ENCODE data around the gene PPP1R9B.

Gene PPP1R9B

DNA sequence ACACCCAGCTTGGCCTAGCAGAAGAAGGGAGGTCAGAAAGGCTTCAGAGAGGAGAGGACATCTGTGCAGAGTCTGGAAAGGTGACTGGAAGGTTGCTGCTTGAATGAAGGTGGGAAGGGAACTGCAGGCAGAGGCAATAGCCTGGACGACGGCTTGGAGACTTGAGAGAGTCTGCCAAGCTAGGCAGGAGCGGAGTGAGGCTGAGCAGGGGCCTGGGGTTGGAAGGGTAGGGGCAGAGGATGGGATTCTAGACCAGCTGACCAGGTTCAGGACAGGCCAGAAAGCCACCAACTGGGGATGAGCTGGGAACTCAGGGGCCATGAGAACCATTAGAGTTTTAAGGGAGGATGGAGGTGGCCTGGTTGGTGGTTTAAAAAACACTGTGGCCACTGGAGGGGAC lies 15.0 kb upstream of the PPP1R9B start:
- Histone ChIP-seq H3K27ac (ENCODE audit: low read depth in 2 of 2, low read length in 2 of 2) (peak overlapping the region in 1 of 2 donors; percentile 63), H3K36me3 (ENCODE audit: control insufficient read depth in 2 of 2, insufficient read depth in 2 of 2, low read length in 2 of 2) (no peaks in the 10 kb centered on the region), H3K9ac (ENCODE audit: low read depth in 1 of 2, low read length in 2 of 2) (no peak overlapping the region), H3K4me1 (ENCODE audit: control insufficient read depth in 2 of 2, insufficient read depth in 2 of 2, low read length in 2 of 2) (peaks cover 13 to 18% of the 10 kb centered on the region in 2 donors), H3K4me3 (ENCODE audit: low read length in 2 of 2) (peak overlapping the region in 1 of 2 donors; percentile 1), H3K27me3 (ENCODE audit: control insufficient read depth in 2 of 2, insufficient read depth in 2 of 2, low read length in 2 of 2) (no peaks in the 10 kb centered on the region), H3K9me3 (ENCODE audit: control insufficient read depth in 2 of 2, low read length in 2 of 2) (no peaks in the 10 kb centered on the region)

DNA sequence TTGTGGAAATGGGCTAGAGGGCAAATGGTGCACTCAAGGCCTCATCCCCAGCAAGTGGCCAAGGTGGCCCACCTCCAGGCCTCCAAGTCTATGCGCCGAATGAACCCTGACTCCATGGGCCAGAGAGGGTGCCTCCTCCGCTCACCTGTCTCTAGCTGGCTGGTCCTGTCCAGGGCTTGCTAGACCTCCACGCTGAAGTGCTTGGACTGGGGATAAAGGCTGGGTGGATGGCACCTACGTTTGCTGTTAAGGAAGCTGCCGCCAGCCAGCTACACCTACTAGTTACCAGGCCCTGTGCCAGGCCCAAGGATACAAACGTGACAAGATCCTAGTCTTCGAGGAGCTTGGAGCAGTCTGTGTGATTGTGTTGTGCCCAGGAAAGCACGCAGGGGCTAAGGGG lies 14.6 kb upstream of the PPP1R9B start:
- no peak overlapping the region for H3K4me3 ChIP-seq (ENCODE audit: low read length in 2 of 2)
- H3K9me3 ChIP-seq (ENCODE audit: control insufficient read depth in 2 of 2, low read length in 2 of 2), result no peaks in the 10 kb centered on the region
- H3K27me3 ChIP-seq (ENCODE audit: control insufficient read depth in 2 of 2, insufficient read depth in 2 of 2, low read length in 2 of 2), result no peaks in the 10 kb centered on the region
- no peak overlapping the region for H3K27ac ChIP-seq (ENCODE audit: low read depth in 2 of 2, low read length in 2 of 2)
- peaks cover 13 to 18% of the 10 kb centered on the region in 2 donors for H3K4me1 ChIP-seq (ENCODE audit: control insufficient read depth in 2 of 2, insufficient read depth in 2 of 2, low read length in 2 of 2)
- no peaks in the 10 kb centered on the region for H3K36me3 ChIP-seq (ENCODE audit: control insufficient read depth in 2 of 2, insufficient read depth in 2 of 2, low read length in 2 of 2)
- no peak overlapping the region for H3K9ac ChIP-seq (ENCODE audit: low read depth in 1 of 2, low read length in 2 of 2)

DNA sequence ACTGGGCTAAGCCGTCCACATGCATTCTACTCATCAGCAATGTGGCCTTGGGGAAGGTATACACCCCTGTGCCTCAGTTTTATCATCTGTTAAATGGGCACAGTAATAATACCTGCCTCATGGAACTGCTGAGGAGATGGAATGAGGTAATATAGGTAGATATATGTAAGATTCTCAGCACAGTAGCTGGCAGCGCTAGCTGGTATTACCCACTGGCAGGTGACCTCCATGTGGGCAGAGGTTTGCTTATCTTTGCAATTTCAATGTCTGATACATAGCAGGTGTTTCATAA lies 14.2 kb upstream of the PPP1R9B start:
- no peaks in the 10 kb centered on the region for H3K9me3 ChIP-seq (ENCODE audit: control insufficient read depth in 2 of 2, low read length in 2 of 2)
- no peak overlapping the region for H3K27ac ChIP-seq (ENCODE audit: low read depth in 2 of 2, low read length in 2 of 2)
- H3K36me3 ChIP-seq (ENCODE audit: control insufficient read depth in 2 of 2, insufficient read depth in 2 of 2, low read length in 2 of 2), result no peaks in the 10 kb centered on the region
- no peaks in the 10 kb centered on the region for H3K27me3 ChIP-seq (ENCODE audit: control insufficient read depth in 2 of 2, insufficient read depth in 2 of 2, low read length in 2 of 2)
- H3K4me3 ChIP-seq (ENCODE audit: low read length in 2 of 2), result no peak overlapping the region
- no peak overlapping the region for H3K9ac ChIP-seq (ENCODE audit: low read depth in 1 of 2, low read length in 2 of 2)
- H3K4me1 ChIP-seq (ENCODE audit: control insufficient read depth in 2 of 2, insufficient read depth in 2 of 2, low read length in 2 of 2), result peaks cover 13 to 18% of the 10 kb centered on the region in 2 donors

DNA sequence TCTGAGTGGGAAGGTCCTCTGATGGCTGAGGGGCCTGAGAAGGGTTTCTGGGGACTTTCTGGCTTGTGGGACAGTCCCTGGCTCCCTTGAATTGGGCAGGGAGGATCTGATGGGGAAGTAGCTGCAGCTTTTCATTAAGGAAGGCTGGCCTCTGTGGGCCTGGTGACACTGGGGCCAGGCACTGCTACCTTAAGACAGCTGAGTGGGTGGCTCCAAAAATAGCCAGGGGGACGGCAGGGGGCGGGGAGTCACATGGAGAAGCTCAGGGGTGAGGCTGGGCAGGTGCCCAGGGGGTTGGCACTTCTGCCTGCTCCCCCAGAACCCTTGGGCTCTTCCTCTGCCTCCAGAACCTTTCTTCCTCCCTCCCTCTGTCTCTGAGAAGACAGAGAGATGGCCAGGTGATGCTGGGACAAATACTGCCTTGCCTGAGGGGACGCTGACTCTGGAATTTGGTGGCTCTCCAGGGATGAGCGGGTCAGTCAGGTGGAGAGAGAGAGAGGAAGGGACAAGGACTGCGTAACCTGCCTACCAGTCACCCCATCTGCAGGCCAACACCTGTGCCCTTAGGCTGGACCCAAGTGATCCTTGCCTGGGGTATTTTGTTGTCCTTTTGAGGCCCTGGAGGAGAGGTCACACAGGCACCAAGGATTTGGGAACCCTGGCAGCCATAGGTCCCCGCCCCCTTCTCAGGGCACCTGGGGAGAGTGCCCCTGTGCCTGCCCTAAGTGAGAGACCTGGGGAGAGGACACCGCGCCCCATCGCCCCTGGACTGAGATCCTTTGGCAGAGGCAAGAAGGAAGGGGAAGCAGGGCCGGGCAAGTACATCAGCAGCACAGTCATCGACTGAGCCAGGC lies 13.6 kb upstream of the PPP1R9B start:
- Histone ChIP-seq H3K9me3 (ENCODE audit: control insufficient read depth in 2 of 2, low read length in 2 of 2) (no peaks in the 10 kb centered on the region), H3K27ac (ENCODE audit: low read depth in 2 of 2, low read length in 2 of 2) (no peak overlapping the region), H3K4me1 (ENCODE audit: control insufficient read depth in 2 of 2, insufficient read depth in 2 of 2, low read length in 2 of 2) (peaks cover 13 to 18% of the 10 kb centered on the region in 2 donors), H3K36me3 (ENCODE audit: control insufficient read depth in 2 of 2, insufficient read depth in 2 of 2, low read length in 2 of 2) (no peaks in the 10 kb centered on the region), H3K4me3 (ENCODE audit: low read length in 2 of 2) (no peak overlapping the region), H3K9ac (ENCODE audit: low read depth in 1 of 2, low read length in 2 of 2) (no peak overlapping the region), H3K27me3 (ENCODE audit: control insufficient read depth in 2 of 2, insufficient read depth in 2 of 2, low read length in 2 of 2) (no peaks in the 10 kb centered on the region)

DNA sequence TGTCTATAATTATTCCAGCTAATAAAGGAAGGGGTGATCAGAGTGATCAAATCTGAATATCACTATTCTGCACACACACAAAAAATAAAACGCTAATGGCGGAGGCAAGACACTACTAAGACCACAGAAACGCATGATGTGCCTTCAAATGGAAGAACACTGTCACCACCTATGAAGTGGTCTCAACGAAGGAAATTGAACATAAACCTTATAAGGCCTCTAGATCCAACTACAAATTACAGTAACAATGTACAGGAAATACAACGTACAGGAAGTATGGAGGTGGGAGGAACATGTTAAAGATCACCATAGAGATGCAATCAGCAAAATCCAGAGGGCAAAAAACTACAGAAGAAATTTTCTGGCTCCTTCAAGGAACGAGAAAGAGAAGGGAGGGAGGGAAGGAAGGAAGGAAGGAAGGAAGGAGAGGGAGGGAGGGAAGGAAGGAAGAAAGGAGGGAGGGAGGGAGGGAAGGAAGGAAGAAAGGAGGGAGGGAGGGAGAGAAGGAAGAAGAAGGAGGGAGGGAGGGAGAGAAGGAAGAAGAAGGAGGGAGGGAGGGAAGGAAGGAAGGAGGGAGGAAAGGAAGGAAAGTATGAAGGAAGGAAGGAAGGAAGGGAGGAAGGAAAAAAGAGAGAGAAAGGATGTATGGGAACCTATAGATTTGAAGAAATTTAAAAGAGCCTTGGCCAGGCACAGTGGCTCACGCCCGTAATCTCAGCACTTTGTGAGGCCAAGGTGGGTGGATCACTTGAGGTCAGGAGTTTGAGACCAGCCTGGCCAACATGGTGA lies 12.2 kb upstream of the PPP1R9B start:
- Histone ChIP-seq H3K4me3 (ENCODE audit: low read length in 2 of 2) (no peak overlapping the region), H3K4me1 (ENCODE audit: control insufficient read depth in 2 of 2, insufficient read depth in 2 of 2, low read length in 2 of 2) (peaks cover 13 to 15% of the 10 kb centered on the region in 2 donors), H3K27ac (ENCODE audit: low read depth in 2 of 2, low read length in 2 of 2) (no peak overlapping the region), H3K9ac (ENCODE audit: low read depth in 1 of 2, low read length in 2 of 2) (no peak overlapping the region), H3K9me3 (ENCODE audit: control insufficient read depth in 2 of 2, low read length in 2 of 2) (no peaks in the 10 kb centered on the region), H3K36me3 (ENCODE audit: control insufficient read depth in 2 of 2, insufficient read depth in 2 of 2, low read length in 2 of 2) (no peaks in the 10 kb centered on the region), H3K27me3 (ENCODE audit: control insufficient read depth in 2 of 2, insufficient read depth in 2 of 2, low read length in 2 of 2) (no peaks in the 10 kb centered on the region)

DNA sequence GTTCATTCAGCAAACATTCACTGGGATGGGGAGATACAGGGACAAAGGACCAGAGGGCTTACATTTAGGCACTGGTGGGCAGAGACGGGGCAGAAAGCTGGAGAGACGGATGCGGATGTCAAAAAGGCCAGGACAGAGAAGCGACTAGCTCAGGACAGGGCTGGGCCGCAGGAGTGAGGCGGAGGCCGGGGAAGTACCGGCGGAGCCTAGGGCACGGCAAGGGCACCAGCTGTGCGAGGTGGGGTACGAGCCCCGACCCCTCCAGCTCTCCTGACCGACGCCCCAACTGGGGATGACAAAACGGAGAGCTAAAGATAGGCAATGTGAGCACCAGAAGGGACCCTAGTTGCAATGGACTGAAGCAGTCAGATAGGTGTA lies 11.4 kb upstream of the PPP1R9B start:
- no peaks in the 10 kb centered on the region for H3K36me3 ChIP-seq (ENCODE audit: control insufficient read depth in 2 of 2, insufficient read depth in 2 of 2, low read length in 2 of 2)
- H3K27ac ChIP-seq (ENCODE audit: low read depth in 2 of 2, low read length in 2 of 2), result no peak overlapping the region
- peak overlapping the region in 1 of 2 donors; percentile 70 for H3K9ac ChIP-seq (ENCODE audit: low read depth in 1 of 2, low read length in 2 of 2)
- peaks cover 13 to 15% of the 10 kb centered on the region in 2 donors for H3K4me1 ChIP-seq (ENCODE audit: control insufficient read depth in 2 of 2, insufficient read depth in 2 of 2, low read length in 2 of 2)
- H3K27me3 ChIP-seq (ENCODE audit: control insufficient read depth in 2 of 2, insufficient read depth in 2 of 2, low read length in 2 of 2), result no peaks in the 10 kb centered on the region
- peak overlapping the region; percentile 74 to 83 for H3K4me3 ChIP-seq (ENCODE audit: low read length in 2 of 2)
- no peaks in the 10 kb centered on the region for H3K9me3 ChIP-seq (ENCODE audit: control insufficient read depth in 2 of 2, low read length in 2 of 2)

DNA sequence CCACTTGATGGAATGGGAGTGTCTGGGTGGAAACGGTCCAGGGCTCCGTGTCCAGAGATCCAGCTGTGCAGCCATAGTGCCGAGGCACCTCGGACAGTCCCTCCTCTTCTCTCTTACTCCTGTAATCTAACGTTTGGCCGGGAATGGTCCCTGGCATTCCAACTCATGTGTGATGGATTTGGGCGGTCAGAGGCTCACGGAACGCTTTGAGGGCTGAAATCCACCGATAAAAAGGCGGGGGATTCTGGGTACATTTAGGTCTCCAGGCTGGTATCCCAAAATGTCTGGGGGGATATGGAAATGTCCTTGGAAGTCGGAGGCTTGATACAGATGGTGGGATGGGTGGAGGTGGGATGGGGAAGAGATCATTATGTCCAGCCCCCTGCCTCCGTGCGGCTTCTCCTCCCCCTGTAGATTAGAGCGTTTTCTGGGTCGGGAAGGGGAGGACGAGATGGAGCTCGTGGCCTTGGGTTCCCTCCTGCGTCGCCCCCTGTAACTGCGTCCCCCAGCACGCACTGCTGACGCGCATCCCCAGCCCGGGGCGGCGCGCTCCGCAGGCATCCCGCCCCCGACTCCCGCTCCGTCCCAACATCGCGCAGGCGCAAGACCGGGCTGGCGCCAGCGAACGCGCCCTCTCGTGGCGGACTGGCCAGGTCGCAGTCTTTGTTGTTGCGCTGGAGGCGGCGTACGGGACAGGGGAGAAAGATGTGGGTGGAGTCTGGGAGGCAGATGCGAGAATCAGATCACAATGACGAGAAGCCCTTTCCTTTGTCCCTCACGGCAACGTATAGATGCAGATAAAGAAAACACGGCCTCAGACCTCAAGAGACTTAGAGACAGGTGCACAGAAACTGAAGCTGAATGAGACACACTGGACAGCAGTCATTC lies 10.8 kb upstream of the PPP1R9B start:
- no peaks in the 10 kb centered on the region for H3K27me3 ChIP-seq (ENCODE audit: control insufficient read depth in 2 of 2, insufficient read depth in 2 of 2, low read length in 2 of 2)
- no peaks in the 10 kb centered on the region for H3K36me3 ChIP-seq (ENCODE audit: control insufficient read depth in 2 of 2, insufficient read depth in 2 of 2, low read length in 2 of 2)
- peak overlapping the region; percentile 70 to 72 for H3K9ac ChIP-seq (ENCODE audit: low read depth in 1 of 2, low read length in 2 of 2)
- peak overlapping the region; percentile 20 to 61 for H3K27ac ChIP-seq (ENCODE audit: low read depth in 2 of 2, low read length in 2 of 2)
- H3K4me1 ChIP-seq (ENCODE audit: control insufficient read depth in 2 of 2, insufficient read depth in 2 of 2, low read length in 2 of 2), result peaks cover 13 to 15% of the 10 kb centered on the region in 2 donors
- peak overlapping the region; percentile 74 to 83 for H3K4me3 ChIP-seq (ENCODE audit: low read length in 2 of 2)
- H3K9me3 ChIP-seq (ENCODE audit: control insufficient read depth in 2 of 2, low read length in 2 of 2), result no peaks in the 10 kb centered on the region

DNA sequence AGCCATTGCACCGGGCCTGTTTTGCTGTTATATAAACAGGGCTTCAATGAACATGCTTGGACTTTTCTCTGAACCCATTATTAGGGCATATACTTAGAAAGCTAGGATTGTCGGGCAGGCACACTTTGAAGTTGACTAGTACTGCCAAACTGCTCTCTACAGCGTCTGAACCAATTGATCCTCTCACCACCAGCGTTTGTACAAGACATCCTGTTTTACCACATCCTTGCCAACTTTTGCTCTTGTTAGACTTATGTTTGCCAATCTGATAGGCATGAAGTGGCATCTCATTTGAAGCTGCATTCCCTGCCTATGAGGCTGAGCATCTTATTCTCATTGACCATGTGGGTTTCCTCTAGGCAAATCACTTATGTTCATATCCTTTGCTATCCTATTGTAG lies 7.4 kb upstream of the PPP1R9B start:
- no peaks in the 10 kb centered on the region for H3K36me3 ChIP-seq (ENCODE audit: control insufficient read depth in 2 of 2, insufficient read depth in 2 of 2, low read length in 2 of 2)
- no peak overlapping the region for H3K27ac ChIP-seq (ENCODE audit: low read depth in 2 of 2, low read length in 2 of 2)
- H3K4me3 ChIP-seq (ENCODE audit: low read length in 2 of 2), result no peak overlapping the region
- peaks cover 13 to 20% of the 10 kb centered on the region in 2 donors for H3K4me1 ChIP-seq (ENCODE audit: control insufficient read depth in 2 of 2, insufficient read depth in 2 of 2, low read length in 2 of 2)
- H3K9ac ChIP-seq (ENCODE audit: low read depth in 1 of 2, low read length in 2 of 2), result no peak overlapping the region
- no peaks in the 10 kb centered on the region for H3K27me3 ChIP-seq (ENCODE audit: control insufficient read depth in 2 of 2, insufficient read depth in 2 of 2, low read length in 2 of 2)
- H3K9me3 ChIP-seq (ENCODE audit: control insufficient read depth in 2 of 2, low read length in 2 of 2), result no peaks in the 10 kb centered on the region

DNA sequence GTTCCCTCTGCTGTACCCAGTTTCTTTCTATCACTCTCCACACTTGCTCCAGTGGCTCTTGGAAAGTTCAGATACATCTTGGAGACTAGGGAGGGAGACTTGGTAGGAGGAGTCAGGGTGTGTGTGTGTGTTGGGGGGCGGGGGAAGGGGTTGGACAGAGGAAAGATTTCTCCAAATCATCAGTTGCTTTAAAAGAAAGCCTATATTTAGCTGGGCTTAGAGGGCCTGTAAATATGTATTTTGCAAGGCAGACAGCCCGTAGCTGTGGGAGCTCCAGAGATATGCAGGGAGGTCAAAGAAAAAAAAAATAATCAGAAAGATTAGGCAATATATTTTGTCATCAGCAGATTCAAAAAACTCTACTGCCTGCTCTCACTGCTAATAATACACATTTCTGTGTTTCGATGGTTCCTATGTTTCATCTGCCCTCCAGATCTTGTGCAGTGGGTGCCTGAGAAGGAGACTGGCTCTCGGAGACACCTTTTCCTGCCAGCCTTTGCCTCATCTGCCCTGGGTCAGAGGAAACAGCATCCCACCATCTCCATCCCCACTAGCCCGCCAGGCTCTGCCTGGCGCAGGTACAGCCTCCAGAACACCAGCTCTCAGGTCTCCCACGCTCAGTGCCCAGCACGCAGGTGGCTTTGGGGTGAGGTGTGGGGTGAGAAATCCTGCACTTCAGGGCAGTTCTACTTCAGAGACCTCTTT lies 4.8 kb upstream of the PPP1R9B start:
- H3K4me1 ChIP-seq (ENCODE audit: control insufficient read depth in 2 of 2, insufficient read depth in 2 of 2, low read length in 2 of 2), result peaks cover 16 to 24% of the 10 kb centered on the region in 2 donors
- H3K4me3 ChIP-seq (ENCODE audit: low read length in 2 of 2), result peak overlapping the region in 1 of 2 donors; percentile 11
- no peaks in the 10 kb centered on the region for H3K27me3 ChIP-seq (ENCODE audit: control insufficient read depth in 2 of 2, insufficient read depth in 2 of 2, low read length in 2 of 2)
- no peaks in the 10 kb centered on the region for H3K36me3 ChIP-seq (ENCODE audit: control insufficient read depth in 2 of 2, insufficient read depth in 2 of 2, low read length in 2 of 2)
- no peak overlapping the region for H3K9ac ChIP-seq (ENCODE audit: low read depth in 1 of 2, low read length in 2 of 2)
- H3K27ac ChIP-seq (ENCODE audit: low read depth in 2 of 2, low read length in 2 of 2), result peak overlapping the region in 1 of 2 donors; percentile 56
- no peaks in the 10 kb centered on the region for H3K9me3 ChIP-seq (ENCODE audit: control insufficient read depth in 2 of 2, low read length in 2 of 2)

All from mucosa of rectum (tissue), 2 donors.